NCI-H82 (cell line): ENCODE results near the gene MYO1G.

ENCODE experiments used
- DNase-seq: peaks from one replicate; lab custom pipeline; 2025; lab: John Stamatoyannopoulos, UW

Gene MYO1G

GRCh38 chr7:44967571-44968446 lies 11.0 kb downstream of the MYO1G start:
- DNase-seq: peak; percentile 17

GRCh38 chr7:44966731-44967538 lies 11.9 kb downstream of the MYO1G start:
- DNase-seq: no peak

- no peak for DNase-seq
These were observed 12.7 kb downstream of the MYO1G start for GRCh38 chr7:44965937-44966730.

- DNase-seq: no peak
These were observed 13.3 kb downstream of the MYO1G start for GRCh38 chr7:44965441-44965903.

- peak; percentile 14 for DNase-seq
These were observed 13.9 kb downstream of the MYO1G start for GRCh38 chr7:44964831-44965440.

- DNase-seq: peak; percentile 50
These were observed 14.4 kb downstream of the MYO1G start for GRCh38 chr7:44964384-44964830.

- no peak for DNase-seq
These were observed 15.2 kb downstream of the MYO1G start for GRCh38 chr7:44963364-44964290.

GRCh38 chr7:44962483-44963251 lies 16.1 kb downstream of the MYO1G start:
- no peak for DNase-seq

GRCh38 chr7:44961844-44962482 lies 16.9 kb downstream of the MYO1G start:
- no peak for DNase-seq

GRCh38 chr7:44960011-44960580 lies 18.7 kb downstream of the MYO1G start:
- no peak for DNase-seq

- DNase-seq: no peak
These were observed 19.3 kb downstream of the MYO1G start for GRCh38 chr7:44959433-44959951.

- no peak for DNase-seq
These were observed 20.0 kb downstream of the MYO1G start for GRCh38 chr7:44958645-44959344.

GRCh38 chr7:44956157-44956766 lies 22.6 kb downstream of the MYO1G start:
- DNase-seq: peak; percentile 13

- DNase-seq: no peak
These were observed 23.1 kb downstream of the MYO1G start for GRCh38 chr7:44955733-44956132.

- no peak for DNase-seq
These were observed 25.7 kb downstream of the MYO1G start for GRCh38 chr7:44953156-44953555.

- DNase-seq: no peak
These were observed 29.5 kb downstream of the MYO1G start for GRCh38 chr7:44949303-44949702.

- no peak for DNase-seq
These were observed 33.3 kb downstream of the MYO1G start for GRCh38 chr7:44945479-44945878.

GRCh38 chr7:44944821-44945220 lies 34.0 kb downstream of the MYO1G start:
- DNase-seq: no peak
